Left lung (tissue), 10 donors: ENCODE results near the gene ADGRL3. TPM values are rescaled to one million over a fixed set of nuclear protein-coding genes. Genes with fewer than 3 reads are reported as not detected.

Experiments
- ATAC-seq: fragments of 200-7000 bp; cut with Tn5 transposase; one replicate; pipeline ENCODE4 v1.9.1; 2020; ENCODE audit warnings: moderate library complexity
- DNase-seq, 4 donors: peaks; one replicate each; pipeline ENCODE4 v3.0.0-alpha.2; 2013 to 2020
- H3K27ac ChIP-seq, 2 donors: fragments of 200-600 bp; sonication (generic) in 1 of 2; one replicate each; pipeline versions ENCODE4 v1.5.0 to v1.8.0; 2020 to 2021
- H3K27me3 ChIP-seq, 2 donors: fragments of 200-600 bp; sonication (generic) in 1 of 2; one replicate each; pipeline versions ENCODE4 v1.5.0 to v1.8.0; 2020 to 2021
- H3K36me3 ChIP-seq, 2 donors: fragments of 200-600 bp; sonication (generic) in 1 of 2; one replicate each; pipeline versions ENCODE4 v1.5.0 to v1.8.0; 2020 to 2021
- H3K4me1 ChIP-seq, 2 donors: fragments of 200-600 bp; one replicate each; pipeline ENCODE4 v1.8.0; 2021
- H3K4me3 ChIP-seq, 2 donors: fragments of 200-600 bp; sonication (generic) in 1 of 2; one replicate each; pipeline versions ENCODE4 v1.5.0 to v1.8.0; 2020 to 2021; ENCODE audit warnings: mild to moderate bottlenecking in 1 of 2
- H3K9me3 ChIP-seq, 2 donors: fragments of 200-600 bp; sonication (generic) in 1 of 2; one replicate each; pipeline versions ENCODE4 v1.5.0 to v1.8.0; 2020 to 2021
- CTCF ChIP-seq, 2 donors: fragments of 200-600 bp; sonication (generic) in 1 of 2; IDR thresholded peaks; one replicate each; pipeline versions ENCODE4 v1.5.0 to v1.8.0; 2021; ENCODE audit warnings: antibody characterized with exemption in 2 of 2
- intact Hi-C, 2 donors: fragments of 100-400 bp; cut with DNase I; formaldehyde crosslinking; loops; one replicate each; pipeline versions ENCODE4 v1.11.2 to v1.14.2; 2022
- polyA plus RNA-seq, 6 donors: library from polyadenylated mRNA; unstranded; fragments of 120-200 nt; gene quantifications; one replicate each; pipeline ENCODE4 v1.2.1, GENCODE V29; 2013; ENCODE audit not compliant: insufficient read length in 6 of 6
- total RNA-seq, 2 donors: library from RNA; stranded (reverse); fragmentation: NEBNext Ultra II Directional; extraction: Animal tissue kit (Norgen Biotek cat#: 25700); gene quantifications; one replicate each; pipeline ENCODE4 v1.2.1, GENCODE V29; 2021
- donor health status: DM: no; HTN: yes; CAD: no.
- donor health status: DM: no; HTN: no; CAD: no.

Gene ADGRL3
- total and polyA plus RNA-seq, 8 donors: 2.7 to 23.4 (median 19.6) TPM

- Histone ChIP-seq H3K4me3 (no peak overlapping the region), H3K27me3 (no peaks in the 10 kb centered on the region), H3K9me3 (peaks cover 0 to 3% of the 10 kb centered on the region in 2 donors), H3K36me3 (no peaks in the 10 kb centered on the region), H3K27ac (no peak overlapping the region), H3K4me1 (no peaks in the 10 kb centered on the region)
- TF ChIP-seq CTCF (IDR thresholded peaks at IDR 0.05): no peak
- intact Hi-C loops: no loop called here
- DNase-seq (no peak), ATAC-seq (no peak)
Measured at GRCh38 chr4:61545902-61546480, 345.9 kb downstream of the ADGRL3 start.

GRCh38 chr4:61549336-61549735, 349.2 kb downstream of the ADGRL3 start:
- Histone ChIP-seq H3K27me3 (no peaks in the 10 kb centered on the region), H3K4me3 (no peak overlapping the region), H3K36me3 (no peaks in the 10 kb centered on the region), H3K27ac (no peak overlapping the region), H3K4me1 (no peaks in the 10 kb centered on the region), H3K9me3 (peaks cover 0 to 3% of the 10 kb centered on the region in 2 donors)
- TF ChIP-seq CTCF (IDR thresholded peaks at IDR 0.05): no peak
- ATAC-seq (no peak), DNase-seq (no peak)
- intact Hi-C loops: no loop called here

GRCh38 chr4:61553557-61554125, 353.5 kb downstream of the ADGRL3 start:
- Histone ChIP-seq H3K36me3 (no peaks in the 10 kb centered on the region), H3K27me3 (no peaks in the 10 kb centered on the region), H3K27ac (no peak overlapping the region), H3K4me1 (no peaks in the 10 kb centered on the region), H3K4me3 (no peak overlapping the region), H3K9me3 (peaks cover 0 to 1% of the 10 kb centered on the region in 2 donors)
- no peak for ATAC-seq
- intact Hi-C loops: no loop called here
- DNase-seq: no peak
- no peak for TF ChIP-seq CTCF (IDR thresholded peaks at IDR 0.05)

- intact Hi-C loops: no loop called here
- Histone ChIP-seq H3K4me3 (no peak overlapping the region), H3K36me3 (no peaks in the 10 kb centered on the region), H3K27ac (no peak overlapping the region), H3K27me3 (no peaks in the 10 kb centered on the region), H3K4me1 (no peaks in the 10 kb centered on the region), H3K9me3 (no peaks in the 10 kb centered on the region)
- no peak for TF ChIP-seq CTCF (IDR thresholded peaks at IDR 0.05)
- no peak for ATAC-seq
- DNase-seq: no peak
Measured at GRCh38 chr4:61555789-61556188, 355.7 kb downstream of the ADGRL3 start.

- no peak for DNase-seq
- Histone ChIP-seq H3K27ac (no peak overlapping the region), H3K36me3 (no peaks in the 10 kb centered on the region), H3K4me3 (no peak overlapping the region), H3K4me1 (no peaks in the 10 kb centered on the region), H3K27me3 (no peaks in the 10 kb centered on the region), H3K9me3 (no peaks in the 10 kb centered on the region)
- no peak for TF ChIP-seq CTCF (IDR thresholded peaks at IDR 0.05)
- ATAC-seq: no peak
- intact Hi-C loops: no loop called here
Measured at GRCh38 chr4:61556277-61556676, 356.2 kb downstream of the ADGRL3 start.
